ENCODE measurements around the gene FARSB.

GRCh38 chr2:222523783-222524544 lies 131.9 kb downstream of the FARSB start:
- TF ChIP-seq CTCF (IDR thresholded peaks at IDR 0.05 in 2 of 3, conservative IDR thresholded peaks at IDR 0.05 in 1 of 3; ENCODE audit: borderline replicate concordance in 1 of 3, insufficient read depth in 1 of 3, low read depth in 2 of 3, low read length in 2 of 3) = no peak
- no peak for TF ChIP-seq RAD21 (IDR thresholded peaks at IDR 0.05; ENCODE audit: low read depth)
- no peak for TF ChIP-seq POLR2AphosphoS5 (IDR thresholded peaks at IDR 0.05; ENCODE audit: low read depth, low read length)
- TF ChIP-seq ATF3 (IDR thresholded peaks at IDR 0.05) = no peak
- no peak for TF ChIP-seq EZH2phosphoT487 (IDR thresholded peaks at IDR 0.05; ENCODE audit: borderline replicate concordance)
- no peak for TF ChIP-seq REST (IDR thresholded peaks at IDR 0.05; ENCODE audit: low read depth)
- no peak for TF ChIP-seq SIN3A (IDR thresholded peaks at IDR 0.05; ENCODE audit: low read depth)
- no peak for TF ChIP-seq POLR2A (IDR thresholded peaks at IDR 0.05; ENCODE audit: borderline replicate concordance, extremely low read depth, insufficient read depth, insufficient read length)
- TF ChIP-seq MAX (IDR thresholded peaks at IDR 0.05) = no peak
- no peak for TF ChIP-seq YY1 (IDR thresholded peaks at IDR 0.05; ENCODE audit: extremely low read depth, insufficient replicate concordance, low read depth, low read length)
- no peak for TF ChIP-seq CEBPB (IDR thresholded peaks at IDR 0.05; ENCODE audit: low read depth)
- TF ChIP-seq EZH2 (IDR thresholded peaks at IDR 0.05) = no peak
- TF ChIP-seq FOSL1 (IDR thresholded peaks at IDR 0.05; ENCODE audit: low read depth) = no peak
